Measurements from ENCODE around the gene FBXW2. TPM values are rescaled to one million over a fixed set of nuclear protein-coding genes. Genes with fewer than 3 reads are reported as not detected.

FBXW2 gene
- total and polyA plus RNA-seq, 2 donors (not counting 3 experiments of a cell fraction or from before 2014, with no cell fraction given), result 32.5 to 70.2 TPM

DNA sequence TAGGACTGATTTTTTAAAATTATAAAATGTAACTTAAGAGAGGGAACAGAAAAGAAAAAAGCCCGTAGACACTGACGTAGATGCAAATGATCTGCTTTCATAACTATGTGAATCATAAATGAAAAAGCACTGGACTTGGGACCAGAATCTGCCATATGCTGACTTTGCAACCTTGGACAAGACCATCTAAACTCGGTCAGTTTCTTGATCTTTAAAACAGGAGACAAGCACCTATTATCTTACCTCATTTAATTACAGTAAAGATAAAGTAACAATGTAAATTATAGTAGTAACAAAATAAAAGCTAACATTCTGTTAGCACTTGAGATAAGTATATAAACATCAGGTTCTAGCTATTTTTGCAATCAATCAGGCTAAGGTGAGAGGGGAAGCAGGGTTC lies 20.0 kb downstream of the FBXW2 start:
- H3K79me2 ChIP-seq (ENCODE audit: control insufficient read depth, insufficient read depth, low read length), result no peaks in the 10 kb centered on the region
- TF ChIP-seq, protein P1, sequence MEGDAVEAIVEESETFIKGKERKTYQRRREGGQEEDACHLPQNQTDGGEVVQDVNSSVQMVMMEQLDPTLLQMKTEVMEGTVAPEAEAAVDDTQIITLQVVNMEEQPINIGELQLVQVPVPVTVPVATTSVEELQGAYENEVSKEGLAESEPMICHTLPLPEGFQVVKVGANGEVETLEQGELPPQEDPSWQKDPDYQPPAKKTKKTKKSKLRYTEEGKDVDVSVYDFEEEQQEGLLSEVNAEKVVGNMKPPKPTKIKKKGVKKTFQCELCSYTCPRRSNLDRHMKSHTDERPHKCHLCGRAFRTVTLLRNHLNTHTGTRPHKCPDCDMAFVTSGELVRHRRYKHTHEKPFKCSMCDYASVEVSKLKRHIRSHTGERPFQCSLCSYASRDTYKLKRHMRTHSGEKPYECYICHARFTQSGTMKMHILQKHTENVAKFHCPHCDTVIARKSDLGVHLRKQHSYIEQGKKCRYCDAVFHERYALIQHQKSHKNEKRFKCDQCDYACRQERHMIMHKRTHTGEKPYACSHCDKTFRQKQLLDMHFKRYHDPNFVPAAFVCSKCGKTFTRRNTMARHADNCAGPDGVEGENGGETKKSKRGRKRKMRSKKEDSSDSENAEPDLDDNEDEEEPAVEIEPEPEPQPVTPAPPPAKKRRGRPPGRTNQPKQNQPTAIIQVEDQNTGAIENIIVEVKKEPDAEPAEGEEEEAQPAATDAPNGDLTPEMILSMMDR (IDR thresholded peaks at IDR 0.05; ENCODE audit: extremely low read depth in 1 of 2, insufficient read depth in 1 of 2, low read depth in 1 of 2, low read length in 2 of 2), result no peak
- TF ChIP-seq EZH2 (IDR thresholded peaks at IDR 0.05; ENCODE audit: borderline replicate concordance, low read depth, low read length, severe bottlenecking), result no peak
- H3K9me1 ChIP-seq (replicated peaks; ENCODE audit: control insufficient read depth, extremely low read depth, insufficient read depth, low read length), result no peaks in the 10 kb centered on the region
- H2AFZ ChIP-seq (ENCODE audit: low read depth, low read length), result no peak overlapping the region
- H3K27me3 ChIP-seq (ENCODE audit: control insufficient read depth in 2 of 2, insufficient read depth in 2 of 2, low read length in 2 of 2), result no peaks in the 10 kb centered on the region
- ChIA-PET CTCF (interaction anchor here (1.0 to 2.7 kb wide), 4 partner anchors 10 to 213 kb away, joined by 4 to 9 read pairs (median 4); no protein-coding TSS in a partner anchor), POLR2A (no interaction called here)
- intact Hi-C loops (cut with micrococcal nuclease), result no loop called here
- H3K9ac ChIP-seq (replicated peaks; ENCODE audit: extremely low read depth, insufficient read depth, low read length), result no peak overlapping the region
- FAIRE-seq (no peak), DNase-seq (ENCODE audit: low read depth, low spot score) (no peak)
- peaks cover 9 to 14% of the 10 kb centered on the region in 2 experiments for H3K36me3 ChIP-seq (ENCODE audit: control insufficient read depth in 2 of 2, extremely low read depth in 1 of 2, insufficient read depth in 2 of 2, low read length in 2 of 2)
- dilution Hi-C loops (cut with MboI; ENCODE audit: extremely low pct_ligation_motif_present, low sequenced_read_pairs), result no loop called here
- H3K4me2 ChIP-seq (ENCODE audit: insufficient read depth, low read length), result no peak overlapping the region
- no peaks in the 10 kb centered on the region for H3K9me3 ChIP-seq (replicated peaks; ENCODE audit: control insufficient read depth, insufficient read depth, low read length)
- no peaks in the 10 kb centered on the region for H4K20me1 ChIP-seq (replicated peaks; ENCODE audit: control insufficient read depth, extremely low read depth, insufficient read depth, low read length)
- BruUV-seq (replicated peaks), result no TSS peak
- H3K4me1 ChIP-seq (ENCODE audit: control insufficient read depth, extremely low read depth, insufficient read depth, low read length), result no peaks in the 10 kb centered on the region
- H3K4me3 ChIP-seq (replicated peaks in 1 of 3; ENCODE audit: insufficient read depth in 1 of 3, low read depth in 1 of 3, low read length in 3 of 3), result no peak overlapping the region
- no peak overlapping the region for H3K27ac ChIP-seq (ENCODE audit: insufficient read depth, low read depth, low read length)

DNA sequence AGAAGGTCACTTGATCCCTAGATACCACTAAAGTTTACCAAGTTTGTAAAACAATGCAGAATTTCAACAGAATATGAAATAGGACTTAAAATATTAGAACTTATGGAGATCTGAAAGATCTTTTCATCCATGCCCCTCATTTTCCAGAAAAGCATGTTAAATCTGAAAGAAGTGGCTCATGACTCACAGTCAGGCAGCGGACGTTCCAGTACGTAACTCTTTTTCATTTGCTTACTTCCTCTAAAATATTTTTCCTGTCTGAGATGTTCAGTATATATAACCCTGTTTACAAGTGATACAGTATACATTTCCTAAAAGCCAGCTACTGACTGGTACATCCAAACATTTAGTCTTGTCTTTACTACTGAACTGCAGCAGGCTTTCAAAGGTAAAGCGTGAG lies 22.3 kb downstream of the FBXW2 start:
- BruUV-seq (replicated peaks), result no TSS peak
- no peak overlapping the region for H3K9ac ChIP-seq (replicated peaks; ENCODE audit: extremely low read depth, insufficient read depth, low read length)

More for the DNA sequence above, 22.3 kb downstream of the FBXW2 start:
- H3K79me2 ChIP-seq (ENCODE audit: control insufficient read depth, insufficient read depth, low read length), result peaks cover 2% of the 10 kb centered on the region
- no peak overlapping the region for H3K4me3 ChIP-seq (replicated peaks in 1 of 3; ENCODE audit: insufficient read depth in 1 of 3, low read depth in 1 of 3, low read length in 3 of 3)
- no peaks in the 10 kb centered on the region for H3K9me1 ChIP-seq (replicated peaks; ENCODE audit: control insufficient read depth, extremely low read depth, insufficient read depth, low read length)
- ChIA-PET CTCF (no interaction called here), POLR2A (no interaction called here)
- no peaks in the 10 kb centered on the region for H3K9me3 ChIP-seq (replicated peaks; ENCODE audit: control insufficient read depth, insufficient read depth, low read length)
- no peaks in the 10 kb centered on the region for H3K4me1 ChIP-seq (ENCODE audit: control insufficient read depth, extremely low read depth, insufficient read depth, low read length)
- H3K4me2 ChIP-seq (ENCODE audit: insufficient read depth, low read length), result no peak overlapping the region
- H3K27me3 ChIP-seq (ENCODE audit: control insufficient read depth in 2 of 2, insufficient read depth in 2 of 2, low read length in 2 of 2), result no peaks in the 10 kb centered on the region
- intact Hi-C loops (cut with micrococcal nuclease), result no loop called here
- DNase-seq (ENCODE audit: low read depth, low spot score), result no peak
- peaks cover 3% of the 10 kb centered on the region for H4K20me1 ChIP-seq (replicated peaks; ENCODE audit: control insufficient read depth, extremely low read depth, insufficient read depth, low read length)
- no peak overlapping the region for H3K27ac ChIP-seq (ENCODE audit: insufficient read depth, low read depth, low read length)
- H3K36me3 ChIP-seq (ENCODE audit: control insufficient read depth in 2 of 2, extremely low read depth in 1 of 2, insufficient read depth in 2 of 2, low read length in 2 of 2), result peaks cover 5 to 19% of the 10 kb centered on the region in 2 experiments
- H2AFZ ChIP-seq (ENCODE audit: low read depth, low read length), result no peak overlapping the region
- dilution Hi-C loops (cut with MboI; ENCODE audit: extremely low pct_ligation_motif_present, low sequenced_read_pairs), result no loop called here
- TF ChIP-seq FOS (IDR thresholded peaks at IDR 0.05; ENCODE audit: borderline replicate concordance, insufficient read depth, low read length) (no peak), POLR2A (IDR thresholded peaks at IDR 0.05; ENCODE audit: low read depth, low read length) (no peak), MYC (IDR thresholded peaks at IDR 0.05; ENCODE audit: low read depth, low read length) (no peak), EZH2 (IDR thresholded peaks at IDR 0.05; ENCODE audit: borderline replicate concordance, low read depth, low read length, severe bottlenecking) (no peak), JUN (IDR thresholded peaks at IDR 0.05; ENCODE audit: borderline replicate concordance, insufficient read depth, insufficient read length, low read depth) (no peak), POLR2AphosphoS5 (IDR thresholded peaks at IDR 0.05; ENCODE audit: insufficient read depth, low read depth, low read length) (no peak), GATA2 (IDR thresholded peaks at IDR 0.05; ENCODE audit: insufficient read depth, insufficient read length, low read depth, low read length) (no peak)
- TF ChIP-seq, protein P2, sequence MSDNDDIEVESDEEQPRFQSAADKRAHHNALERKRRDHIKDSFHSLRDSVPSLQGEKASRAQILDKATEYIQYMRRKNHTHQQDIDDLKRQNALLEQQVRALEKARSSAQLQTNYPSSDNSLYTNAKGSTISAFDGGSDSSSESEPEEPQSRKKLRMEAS (IDR thresholded peaks at IDR 0.05; ENCODE audit: insufficient read depth, insufficient read length), result no peak
- TF ChIP-seq, protein P1 (IDR thresholded peaks at IDR 0.05; ENCODE audit: extremely low read depth in 1 of 2, insufficient read depth in 1 of 2, low read depth in 1 of 2, low read length in 2 of 2), result no peak
- no peak for FAIRE-seq
